Lung (tissue), 12 donors: Measurements from ENCODE around the gene ZNF488. TPM values are rescaled to one million over a fixed set of nuclear protein-coding genes. Genes with fewer than 3 reads are reported as not detected.

Experiments used
- ATAC-seq: fragments of 200-7000 bp; cut with Tn5 transposase; one replicate; pipeline ENCODE4 v1.9.1; 2020; ENCODE audit warnings: moderate number of reproducible peaks; ENCODE audit not compliant: insufficient read depth, low FRiP score
- DNase-seq, 3 donors: peaks; one replicate each; pipeline ENCODE4 v3.0.0-alpha.2; 2013 to 2017
- H3K27ac ChIP-seq, 2 donors: one replicate each; pipeline ENCODE4 v1.5.1; 2013; ENCODE audit warnings: mild to moderate bottlenecking in 2 of 2, moderate library complexity in 2 of 2, control low read depth in 1 of 2, inconsistent platforms in 1 of 2, low read depth in 1 of 2, low read length in 1 of 2
- H3K27me3 ChIP-seq, 3 donors: one replicate each; pipeline ENCODE4 v1.5.1; 2013; ENCODE audit warnings: low read length in 2 of 3; ENCODE audit not compliant: control insufficient read depth in 3 of 3, insufficient read depth in 3 of 3
- H3K36me3 ChIP-seq, 4 donors: one replicate each; pipeline ENCODE4 v1.5.1; 2013; ENCODE audit warnings: low read length in 4 of 4, mild to moderate bottlenecking in 1 of 4, moderate library complexity in 1 of 4; ENCODE audit not compliant: control insufficient read depth in 4 of 4, insufficient read depth in 4 of 4
- H3K4me1 ChIP-seq, 5 donors: one replicate each; pipeline ENCODE4 v1.5.1; 2013; ENCODE audit warnings: low read length in 5 of 5, mild to moderate bottlenecking in 2 of 5, moderate library complexity in 1 of 5; ENCODE audit not compliant: control insufficient read depth in 5 of 5, insufficient read depth in 5 of 5
- H3K4me3 ChIP-seq: one replicate; pipeline ENCODE4 v1.5.1; 2013; ENCODE audit warnings: mild to moderate bottlenecking, control low read depth, moderate library complexity
- H3K9ac ChIP-seq, 2 donors: one replicate each; pipeline ENCODE4 v1.5.1; 2013; ENCODE audit warnings: low read length in 2 of 2, control low read depth in 1 of 2; ENCODE audit not compliant: insufficient read depth in 1 of 2
- H3K9me3 ChIP-seq, 4 donors: one replicate each; pipeline ENCODE4 v1.5.1; 2013; ENCODE audit warnings: low read length in 3 of 4, mild to moderate bottlenecking in 1 of 4, moderate library complexity in 1 of 4; ENCODE audit not compliant: control insufficient read depth in 4 of 4, insufficient read depth in 3 of 4
- CTCF ChIP-seq: IDR thresholded peaks from 2 replicates; pipeline ENCODE4 v1.5.1; 2012; ENCODE audit warnings: mild to moderate bottlenecking; ENCODE audit errors: control extremely low read depth, extremely low read depth
- WGBS, 2 donors: extraction: QIAGEN DNeasy Blood & Tissue Kit; methylation state at CpG; one replicate each; pipeline ENCODE4 v1.1.7; 2013; 5-methylcytosine and 5-hydroxymethylcytosine counted together
- polyA plus RNA-seq, 2 donors: library from polyadenylated mRNA; stranded (reverse); fragments of 200-250 nt; gene quantifications; one replicate each; pipeline ENCODE4 v1.2.1, GENCODE V29; 2013
- total RNA-seq, 2 donors: library from RNA; depleted of rRNA in 1 of 2; stranded (reverse); fragments of >200 nt in 1 of 2; gene quantifications; one replicate each; pipeline ENCODE4 v1.2.1, GENCODE V29; 2014 to 2021
- donor health status: control.
- donor health status: control.
- donor health status: Bipolar disorder and iron deficiency.
- donor health status: healthy.
- donor health status: DM: yes; HTN: yes; CAD: no.

ZNF488 gene
- total and polyA plus RNA-seq, 4 donors: 0.15 to 0.64 (median 0.42) TPM

- Histone ChIP-seq H3K4me3 (no peak overlapping the region), H3K27ac (no peak overlapping the region), H3K27me3 (no peaks in the 10 kb centered on the region), H3K9ac (no peak overlapping the region), H3K4me1 (no peaks in the 10 kb centered on the region), H3K36me3 (no peaks in the 10 kb centered on the region), H3K9me3 (no peaks in the 10 kb centered on the region)
- 91 to 94% methylated on average over 8 of the region's 8 CpGs for WGBS, 2 donors
- TF ChIP-seq CTCF: no peak
- peak in 1 of 3 donors; percentile 8 for DNase-seq
- ATAC-seq: no peak
Observed at GRCh38 chr10:47366731-47367460, 17.2 kb downstream of the ZNF488 start.

- Histone ChIP-seq H3K27me3 (no peaks in the 10 kb centered on the region), H3K9ac (no peak overlapping the region), H3K36me3 (no peaks in the 10 kb centered on the region), H3K9me3 (no peaks in the 10 kb centered on the region), H3K27ac (no peak overlapping the region), H3K4me1 (no peaks in the 10 kb centered on the region), H3K4me3 (no peak overlapping the region)
- ATAC-seq (no peak), DNase-seq (no peak)
- no peak for TF ChIP-seq CTCF
- WGBS, 2 donors: 82 to 90% methylated on average over 5 of the region's 5 CpGs
Observed at GRCh38 chr10:47366181-47366631, 17.9 kb downstream of the ZNF488 start.

- Histone ChIP-seq H3K9ac (no peak overlapping the region), H3K4me1 (no peaks in the 10 kb centered on the region), H3K27ac (no peak overlapping the region), H3K27me3 (no peaks in the 10 kb centered on the region), H3K4me3 (no peak overlapping the region), H3K36me3 (no peaks in the 10 kb centered on the region), H3K9me3 (no peaks in the 10 kb centered on the region)
- no peak for TF ChIP-seq CTCF
- DNase-seq (peak in 1 of 3 donors; percentile 2), ATAC-seq (no peak)
- 90 to 94% methylated on average over 9 of the region's 9 CpGs for WGBS, 2 donors
Observed at GRCh38 chr10:47365431-47366180, 18.5 kb downstream of the ZNF488 start.
